HEK293 (cell line): ENCODE results near the gene RNF145.

Source experiments
- GLI4 ChIP-seq: fragments of 450-650 bp; formaldehyde crosslinking; IDR thresholded peaks from 2 replicates; pipeline ENCODE4 v1.5.1; 2016; ENCODE audit warnings: missing biosample characterization, missing genetic modification characterization
- KLF10 ChIP-seq: fragments of 450-650 bp; IDR thresholded peaks from 2 replicates; pipeline ENCODE4 v1.5.1; 2018; ENCODE audit warnings: missing biosample characterization, mild to moderate bottlenecking, missing genetic modification characterization
- KLF8 ChIP-seq: fragments of 450-650 bp; formaldehyde crosslinking; IDR thresholded peaks from 2 replicates; pipeline ENCODE4 v1.5.1; 2016; ENCODE audit warnings: missing biosample characterization, missing genetic modification characterization
- REPIN1 ChIP-seq: fragments of 450-650 bp; formaldehyde crosslinking; IDR thresholded peaks from 2 replicates; pipeline ENCODE4 v1.5.1; 2017; ENCODE audit warnings: missing biosample characterization, missing genetic modification characterization, low read depth
- SALL2 ChIP-seq: fragments of 450-650 bp; formaldehyde crosslinking; IDR thresholded peaks from 2 replicates; pipeline ENCODE4 v1.5.0; 2017; ENCODE audit warnings: missing biosample characterization, mild to moderate bottlenecking, missing genetic modification characterization, borderline replicate concordance
- ZBTB7A ChIP-seq: fragments of 450-650 bp; formaldehyde crosslinking; IDR thresholded peaks from 2 replicates; pipeline ENCODE4 v1.5.1; 2016; ENCODE audit warnings: low read depth, missing biosample characterization, missing genetic modification characterization
- ZNF311 ChIP-seq: fragments of 450-650 bp; formaldehyde crosslinking; IDR thresholded peaks from 2 replicates; pipeline ENCODE4 v1.5.1; 2017; ENCODE audit warnings: missing biosample characterization, missing genetic modification characterization, borderline replicate concordance
- ZNF549 ChIP-seq: fragments of 450-650 bp; IDR thresholded peaks from 2 replicates; pipeline ENCODE4 v1.5.1; 2018; ENCODE audit warnings: missing biosample characterization, missing genetic modification characterization, mild to moderate bottlenecking, inconsistent platforms, moderate library complexity
- TF ChIP-seq, protein P1 (sequence below): fragments of 450-650 bp; formaldehyde crosslinking; IDR thresholded peaks from 2 replicates; pipeline ENCODE4 v1.5.1; 2016; ENCODE audit warnings: missing biosample characterization, missing genetic modification characterization
- TF ChIP-seq, protein P2 (sequence below): fragments of 450-650 bp; formaldehyde crosslinking; IDR thresholded peaks from 2 replicates; pipeline ENCODE4 v1.5.1; 2017; ENCODE audit warnings: missing biosample characterization, missing genetic modification characterization
- TF ChIP-seq, protein P3 (sequence below): fragments of 450-650 bp; formaldehyde crosslinking; IDR thresholded peaks from 2 replicates; pipeline ENCODE4 v1.5.1; 2016; ENCODE audit warnings: missing biosample characterization, missing genetic modification characterization, low read depth
- TF ChIP-seq, protein P4 (sequence below): fragments of 450-650 bp; formaldehyde crosslinking; IDR thresholded peaks from 2 replicates; pipeline ENCODE4 v1.5.1; 2016; ENCODE audit warnings: missing biosample characterization, missing genetic modification characterization, borderline replicate concordance
- TF ChIP-seq, protein P5 (sequence below): fragments of 450-650 bp; formaldehyde crosslinking; IDR thresholded peaks from 2 replicates; pipeline ENCODE4 v1.5.1; 2016; ENCODE audit warnings: missing biosample characterization, missing genetic modification characterization

DNA sequence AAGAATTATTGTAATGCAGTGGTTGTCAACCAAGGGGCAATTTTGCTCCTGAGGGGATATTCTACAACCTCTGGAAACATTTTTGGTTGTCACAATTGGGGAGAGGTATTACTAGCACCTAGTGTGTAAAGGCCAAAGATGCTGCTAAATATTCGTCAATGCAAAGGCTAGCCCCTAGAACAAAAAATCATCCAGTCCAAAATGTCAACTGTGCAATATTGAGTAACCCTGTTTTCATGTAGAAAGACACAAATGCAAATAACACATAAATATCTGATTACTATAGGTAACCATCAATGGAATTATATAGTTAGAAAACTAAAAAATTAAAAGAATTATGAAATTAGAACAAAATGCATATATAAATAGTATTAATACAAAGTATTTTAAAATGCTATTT, 26.1 kb downstream of the RNF145 start:
- TF ChIP-seq, protein P1, sequence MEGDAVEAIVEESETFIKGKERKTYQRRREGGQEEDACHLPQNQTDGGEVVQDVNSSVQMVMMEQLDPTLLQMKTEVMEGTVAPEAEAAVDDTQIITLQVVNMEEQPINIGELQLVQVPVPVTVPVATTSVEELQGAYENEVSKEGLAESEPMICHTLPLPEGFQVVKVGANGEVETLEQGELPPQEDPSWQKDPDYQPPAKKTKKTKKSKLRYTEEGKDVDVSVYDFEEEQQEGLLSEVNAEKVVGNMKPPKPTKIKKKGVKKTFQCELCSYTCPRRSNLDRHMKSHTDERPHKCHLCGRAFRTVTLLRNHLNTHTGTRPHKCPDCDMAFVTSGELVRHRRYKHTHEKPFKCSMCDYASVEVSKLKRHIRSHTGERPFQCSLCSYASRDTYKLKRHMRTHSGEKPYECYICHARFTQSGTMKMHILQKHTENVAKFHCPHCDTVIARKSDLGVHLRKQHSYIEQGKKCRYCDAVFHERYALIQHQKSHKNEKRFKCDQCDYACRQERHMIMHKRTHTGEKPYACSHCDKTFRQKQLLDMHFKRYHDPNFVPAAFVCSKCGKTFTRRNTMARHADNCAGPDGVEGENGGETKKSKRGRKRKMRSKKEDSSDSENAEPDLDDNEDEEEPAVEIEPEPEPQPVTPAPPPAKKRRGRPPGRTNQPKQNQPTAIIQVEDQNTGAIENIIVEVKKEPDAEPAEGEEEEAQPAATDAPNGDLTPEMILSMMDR (tag by site-specific recombination) = no peak
- TF ChIP-seq GLI4 = no peak
- no peak for TF ChIP-seq ZNF311 (tag by site-specific recombination)
- TF ChIP-seq, protein P2, sequence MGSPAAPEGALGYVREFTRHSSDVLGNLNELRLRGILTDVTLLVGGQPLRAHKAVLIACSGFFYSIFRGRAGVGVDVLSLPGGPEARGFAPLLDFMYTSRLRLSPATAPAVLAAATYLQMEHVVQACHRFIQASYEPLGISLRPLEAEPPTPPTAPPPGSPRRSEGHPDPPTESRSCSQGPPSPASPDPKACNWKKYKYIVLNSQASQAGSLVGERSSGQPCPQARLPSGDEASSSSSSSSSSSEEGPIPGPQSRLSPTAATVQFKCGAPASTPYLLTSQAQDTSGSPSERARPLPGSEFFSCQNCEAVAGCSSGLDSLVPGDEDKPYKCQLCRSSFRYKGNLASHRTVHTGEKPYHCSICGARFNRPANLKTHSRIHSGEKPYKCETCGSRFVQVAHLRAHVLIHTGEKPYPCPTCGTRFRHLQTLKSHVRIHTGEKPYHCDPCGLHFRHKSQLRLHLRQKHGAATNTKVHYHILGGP (tag by site-specific recombination) = no peak
- TF ChIP-seq, protein P3, sequence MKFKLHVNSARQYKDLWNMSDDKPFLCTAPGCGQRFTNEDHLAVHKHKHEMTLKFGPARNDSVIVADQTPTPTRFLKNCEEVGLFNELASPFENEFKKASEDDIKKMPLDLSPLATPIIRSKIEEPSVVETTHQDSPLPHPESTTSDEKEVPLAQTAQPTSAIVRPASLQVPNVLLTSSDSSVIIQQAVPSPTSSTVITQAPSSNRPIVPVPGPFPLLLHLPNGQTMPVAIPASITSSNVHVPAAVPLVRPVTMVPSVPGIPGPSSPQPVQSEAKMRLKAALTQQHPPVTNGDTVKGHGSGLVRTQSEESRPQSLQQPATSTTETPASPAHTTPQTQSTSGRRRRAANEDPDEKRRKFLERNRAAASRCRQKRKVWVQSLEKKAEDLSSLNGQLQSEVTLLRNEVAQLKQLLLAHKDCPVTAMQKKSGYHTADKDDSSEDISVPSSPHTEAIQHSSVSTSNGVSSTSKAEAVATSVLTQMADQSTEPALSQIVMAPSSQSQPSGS (tag by site-specific recombination) = no peak
- TF ChIP-seq, protein P4, sequence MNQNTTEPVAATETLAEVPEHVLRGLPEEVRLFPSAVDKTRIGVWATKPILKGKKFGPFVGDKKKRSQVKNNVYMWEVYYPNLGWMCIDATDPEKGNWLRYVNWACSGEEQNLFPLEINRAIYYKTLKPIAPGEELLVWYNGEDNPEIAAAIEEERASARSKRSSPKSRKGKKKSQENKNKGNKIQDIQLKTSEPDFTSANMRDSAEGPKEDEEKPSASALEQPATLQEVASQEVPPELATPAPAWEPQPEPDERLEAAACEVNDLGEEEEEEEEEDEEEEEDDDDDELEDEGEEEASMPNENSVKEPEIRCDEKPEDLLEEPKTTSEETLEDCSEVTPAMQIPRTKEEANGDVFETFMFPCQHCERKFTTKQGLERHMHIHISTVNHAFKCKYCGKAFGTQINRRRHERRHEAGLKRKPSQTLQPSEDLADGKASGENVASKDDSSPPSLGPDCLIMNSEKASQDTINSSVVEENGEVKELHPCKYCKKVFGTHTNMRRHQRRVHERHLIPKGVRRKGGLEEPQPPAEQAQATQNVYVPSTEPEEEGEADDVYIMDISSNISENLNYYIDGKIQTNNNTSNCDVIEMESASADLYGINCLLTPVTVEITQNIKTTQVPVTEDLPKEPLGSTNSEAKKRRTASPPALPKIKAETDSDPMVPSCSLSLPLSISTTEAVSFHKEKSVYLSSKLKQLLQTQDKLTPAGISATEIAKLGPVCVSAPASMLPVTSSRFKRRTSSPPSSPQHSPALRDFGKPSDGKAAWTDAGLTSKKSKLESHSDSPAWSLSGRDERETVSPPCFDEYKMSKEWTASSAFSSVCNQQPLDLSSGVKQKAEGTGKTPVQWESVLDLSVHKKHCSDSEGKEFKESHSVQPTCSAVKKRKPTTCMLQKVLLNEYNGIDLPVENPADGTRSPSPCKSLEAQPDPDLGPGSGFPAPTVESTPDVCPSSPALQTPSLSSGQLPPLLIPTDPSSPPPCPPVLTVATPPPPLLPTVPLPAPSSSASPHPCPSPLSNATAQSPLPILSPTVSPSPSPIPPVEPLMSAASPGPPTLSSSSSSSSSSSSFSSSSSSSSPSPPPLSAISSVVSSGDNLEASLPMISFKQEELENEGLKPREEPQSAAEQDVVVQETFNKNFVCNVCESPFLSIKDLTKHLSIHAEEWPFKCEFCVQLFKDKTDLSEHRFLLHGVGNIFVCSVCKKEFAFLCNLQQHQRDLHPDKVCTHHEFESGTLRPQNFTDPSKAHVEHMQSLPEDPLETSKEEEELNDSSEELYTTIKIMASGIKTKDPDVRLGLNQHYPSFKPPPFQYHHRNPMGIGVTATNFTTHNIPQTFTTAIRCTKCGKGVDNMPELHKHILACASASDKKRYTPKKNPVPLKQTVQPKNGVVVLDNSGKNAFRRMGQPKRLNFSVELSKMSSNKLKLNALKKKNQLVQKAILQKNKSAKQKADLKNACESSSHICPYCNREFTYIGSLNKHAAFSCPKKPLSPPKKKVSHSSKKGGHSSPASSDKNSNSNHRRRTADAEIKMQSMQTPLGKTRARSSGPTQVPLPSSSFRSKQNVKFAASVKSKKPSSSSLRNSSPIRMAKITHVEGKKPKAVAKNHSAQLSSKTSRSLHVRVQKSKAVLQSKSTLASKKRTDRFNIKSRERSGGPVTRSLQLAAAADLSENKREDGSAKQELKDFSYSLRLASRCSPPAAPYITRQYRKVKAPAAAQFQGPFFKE (tag by site-specific recombination) = no peak
- no peak for TF ChIP-seq SALL2 (tag by site-specific recombination)
- TF ChIP-seq KLF10 = no peak
- TF ChIP-seq, protein P5, sequence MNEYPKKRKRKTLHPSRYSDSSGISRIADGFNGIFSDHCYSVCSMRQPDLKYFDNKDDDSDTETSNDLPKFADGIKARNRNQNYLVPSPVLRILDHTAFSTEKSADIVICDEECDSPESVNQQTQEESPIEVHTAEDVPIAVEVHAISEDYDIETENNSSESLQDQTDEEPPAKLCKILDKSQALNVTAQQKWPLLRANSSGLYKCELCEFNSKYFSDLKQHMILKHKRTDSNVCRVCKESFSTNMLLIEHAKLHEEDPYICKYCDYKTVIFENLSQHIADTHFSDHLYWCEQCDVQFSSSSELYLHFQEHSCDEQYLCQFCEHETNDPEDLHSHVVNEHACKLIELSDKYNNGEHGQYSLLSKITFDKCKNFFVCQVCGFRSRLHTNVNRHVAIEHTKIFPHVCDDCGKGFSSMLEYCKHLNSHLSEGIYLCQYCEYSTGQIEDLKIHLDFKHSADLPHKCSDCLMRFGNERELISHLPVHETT (tag by site-specific recombination) = no peak
- TF ChIP-seq ZNF549 (tag by site-specific recombination) = no peak
- TF ChIP-seq KLF8 (tag by site-specific recombination) = no peak
- no peak for TF ChIP-seq REPIN1 (tag by site-specific recombination)
- no peak for TF ChIP-seq ZBTB7A (tag by site-specific recombination)
